COLO668 (cell line): ENCODE measurements around the gene ZFP42.
"Not testable (repeated sequence)": the region's sequence is repeated elsewhere in the genome, so short reads cannot be mapped to it uniquely, and the experiment has no call there.

ENCODE experiments used
- DNase-seq: peaks from one replicate; lab custom pipeline; 2025; ENCODE audit not compliant: unreplicated experiment; lab: John Stamatoyannopoulos, UW

ZFP42 gene

DNA sequence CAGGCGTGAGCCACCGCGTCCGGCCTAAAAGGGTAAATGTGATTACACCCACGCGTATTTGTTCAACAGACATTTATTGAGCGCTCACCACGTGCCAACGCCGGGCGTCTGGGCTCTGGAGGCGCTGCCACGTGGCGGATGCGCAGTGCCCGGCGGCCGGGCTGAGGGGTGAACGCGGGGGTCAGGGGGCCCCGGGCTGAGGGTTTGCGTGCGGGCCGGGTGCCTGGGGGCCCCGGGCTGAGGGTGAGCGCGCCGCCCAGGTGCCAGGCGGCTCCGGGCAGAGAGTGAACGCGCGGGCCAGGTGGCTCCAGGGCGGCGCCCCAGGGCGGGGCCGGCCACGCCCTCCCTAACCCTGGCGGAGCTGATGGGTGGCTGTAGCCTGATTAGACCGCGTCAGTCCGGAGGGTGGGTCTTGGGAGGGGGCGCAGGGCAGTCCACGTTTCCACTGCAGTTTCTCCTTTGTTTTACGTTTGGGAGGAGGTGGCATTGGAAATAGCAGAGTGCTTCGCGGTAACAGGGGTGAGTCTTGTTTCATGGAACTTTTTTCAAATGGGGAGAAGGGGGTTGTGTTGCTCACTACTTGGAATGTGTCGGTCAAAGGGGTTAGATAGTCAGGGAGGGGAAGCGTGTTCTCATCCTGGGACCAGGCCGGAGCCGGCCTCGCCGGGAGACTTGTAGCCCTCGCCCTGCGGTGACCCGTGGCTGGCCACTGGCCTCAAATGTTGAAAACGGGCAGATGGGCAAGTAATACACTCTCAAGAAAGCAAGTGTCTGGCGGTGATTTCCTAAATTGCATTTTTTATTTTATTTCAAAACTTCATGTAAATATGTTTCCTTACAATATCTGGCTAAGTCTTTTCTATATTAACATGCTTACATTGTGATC lies at the start of gene ZFP42:
ZFP42 (plus strand) TSS at position 450 of the 886 bp plus-strand sequence. CDS start 7,037 bp downstream, outside the sequence.
- DNase-seq = no peak

DNA sequence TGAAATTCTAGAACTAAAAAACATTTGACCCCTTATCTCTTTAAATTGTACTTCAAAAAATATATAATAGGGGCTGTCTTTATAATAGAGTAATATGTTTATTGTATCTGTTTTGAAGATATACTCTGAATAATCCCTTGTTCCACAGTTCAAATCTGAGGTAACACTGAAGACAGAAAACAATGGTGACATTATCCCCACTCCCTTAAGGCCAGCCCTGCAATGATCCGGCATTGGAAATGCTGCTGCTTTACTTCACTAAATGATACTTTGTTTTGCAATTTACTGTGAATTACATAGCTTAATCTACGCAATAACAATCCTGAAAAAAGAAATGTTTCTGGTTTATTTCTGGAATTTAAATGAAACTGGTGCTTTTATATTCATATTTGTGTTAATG lies 34.4 kb upstream of the ZFP42 start:
- no peak for DNase-seq

- DNase-seq = no peak
Measured at GRCh38 chr4:187961961-187962360, 33.6 kb upstream of the ZFP42 start.

- no peak for DNase-seq
Measured at GRCh38 chr4:187962926-187963325, 32.6 kb upstream of the ZFP42 start.

GRCh38 chr4:187965726-187966125 lies 29.8 kb upstream of the ZFP42 start:
- DNase-seq = no peak

- no peak for DNase-seq
Measured at GRCh38 chr4:187972135-187972534, 23.4 kb upstream of the ZFP42 start.

GRCh38 chr4:187983746-187984145 lies 11.8 kb upstream of the ZFP42 start:
- DNase-seq = no peak

GRCh38 chr4:187992971-187993370 lies 2.6 kb upstream of the ZFP42 start:
- no peak for DNase-seq

GRCh38 chr4:187993827-187994226 lies 1.7 kb upstream of the ZFP42 start:
- DNase-seq = no peak

- no peak for DNase-seq
Measured at GRCh38 chr4:187996502-187997177, 1.1 kb downstream of the ZFP42 start.

GRCh38 chr4:187997991-187998390 lies 2.4 kb downstream of the ZFP42 start:
- DNase-seq = not testable (repeated sequence)

DNA sequence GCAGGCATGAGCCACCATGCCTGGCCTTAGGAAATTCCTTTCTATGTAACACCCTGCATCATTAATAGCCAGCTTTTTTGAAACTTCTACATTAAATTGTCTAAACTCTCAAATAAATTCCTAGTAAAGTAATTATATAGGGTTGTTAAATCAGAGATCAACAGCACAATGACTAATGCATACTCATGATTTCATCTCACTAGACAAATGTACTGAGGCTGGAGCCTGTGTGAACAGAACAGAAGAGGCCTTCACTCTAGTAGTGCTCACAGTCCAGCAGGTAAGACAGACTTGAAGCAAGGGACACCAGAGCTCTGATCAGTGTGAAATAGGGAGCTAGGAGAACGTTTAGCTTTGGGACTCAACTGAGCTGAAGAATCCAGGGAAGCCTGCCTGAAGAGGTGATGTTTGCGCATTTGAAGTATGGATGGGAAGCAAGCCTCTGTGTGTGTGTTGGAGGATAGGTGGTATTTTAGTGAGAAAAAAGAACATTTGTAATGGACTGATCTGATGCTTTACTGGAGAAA lies 3.9 kb downstream of the ZFP42 start:
- DNase-seq = no peak

DNA sequence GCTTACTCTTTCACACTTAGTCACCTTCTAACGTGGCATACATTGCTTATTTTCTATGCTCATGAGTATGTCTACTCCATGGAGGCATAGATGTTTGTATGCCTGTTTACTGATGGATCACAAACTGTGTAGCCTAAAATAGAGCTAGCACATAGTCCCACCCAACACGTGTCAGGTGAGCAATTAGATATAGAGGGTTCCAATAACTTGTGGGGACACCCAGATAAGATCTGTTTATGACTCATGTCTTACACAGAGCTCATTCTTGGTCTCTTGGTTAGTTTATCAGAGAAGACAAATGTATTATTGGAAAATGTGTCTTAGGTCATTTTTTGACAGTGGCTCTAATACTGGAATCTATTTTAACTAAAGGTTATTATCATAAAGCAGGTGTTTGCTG lies 6.8 kb downstream of the ZFP42 start:
- DNase-seq = no peak

DNA sequence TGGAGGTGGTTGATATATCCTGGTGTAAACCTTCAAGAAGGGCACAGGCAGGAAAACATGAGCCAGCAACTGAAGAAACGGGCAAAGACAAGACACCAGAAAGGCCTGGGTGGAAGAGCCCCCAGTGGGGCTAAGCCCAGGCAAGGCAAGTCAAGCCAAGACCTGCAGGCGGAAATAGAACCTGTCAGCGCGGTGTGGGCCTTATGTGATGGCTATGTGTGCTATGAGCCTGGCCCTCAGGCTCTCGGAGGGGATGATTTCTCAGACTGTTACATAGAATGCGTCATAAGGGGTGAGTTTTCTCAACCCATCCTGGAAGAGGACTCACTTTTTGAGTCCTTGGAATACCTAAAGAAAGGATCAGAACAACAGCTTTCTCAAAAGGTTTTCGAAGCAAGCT lies 7.2 kb downstream of the ZFP42 start:
- DNase-seq = no peak

GRCh38 chr4:188005561-188005960 lies 10.0 kb downstream of the ZFP42 start:
- DNase-seq = no peak

- DNase-seq = no peak
Measured at GRCh38 chr4:188006285-188006848, 10.8 kb downstream of the ZFP42 start.

- DNase-seq = peak; percentile 15
Measured at GRCh38 chr4:188008377-188008776, 12.8 kb downstream of the ZFP42 start.

GRCh38 chr4:188012426-188012945 lies 16.9 kb downstream of the ZFP42 start:
- DNase-seq = no peak

DNA sequence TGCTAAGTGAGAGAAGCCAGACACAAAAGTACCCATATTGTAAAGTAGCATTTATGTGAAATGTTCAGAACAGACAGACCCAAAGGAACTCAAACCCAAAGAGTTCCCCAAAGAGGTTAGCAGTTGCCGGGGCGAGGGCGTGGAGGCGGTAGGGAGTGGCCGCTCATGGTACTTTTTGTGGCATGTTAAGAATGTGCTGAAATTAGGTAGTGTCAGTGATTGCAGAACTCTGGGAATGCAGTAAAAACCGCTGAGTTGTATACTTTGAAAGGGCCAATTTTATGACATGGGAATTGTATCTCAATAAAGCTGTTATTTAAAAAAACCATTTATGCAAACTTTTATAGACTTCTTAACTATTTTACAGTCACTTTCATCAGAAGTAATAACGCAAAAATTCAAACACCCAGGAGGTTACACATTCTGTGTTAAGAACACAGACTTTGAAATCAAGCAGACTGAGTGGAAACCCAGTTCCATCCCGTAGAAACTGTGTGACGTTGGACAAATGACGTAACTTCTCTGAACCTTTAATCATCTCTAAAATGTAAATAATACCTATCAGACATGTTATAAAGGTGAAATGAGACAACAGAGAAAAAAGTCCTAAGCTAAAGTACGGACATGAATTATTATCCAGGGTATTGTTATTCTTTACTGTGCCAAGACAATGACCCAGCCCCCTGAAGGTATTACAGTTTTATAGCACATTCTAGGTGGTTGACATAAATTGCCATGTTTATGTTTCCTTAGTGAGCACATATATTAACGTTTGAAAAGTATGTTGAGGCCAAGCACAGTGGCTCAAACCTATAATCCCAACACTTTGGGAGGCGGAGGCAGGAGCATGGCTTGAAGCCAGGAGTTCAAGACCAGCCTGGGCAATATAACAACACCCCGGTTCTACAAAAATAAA lies 19.7 kb downstream of the ZFP42 start:
- DNase-seq = no peak

DNA sequence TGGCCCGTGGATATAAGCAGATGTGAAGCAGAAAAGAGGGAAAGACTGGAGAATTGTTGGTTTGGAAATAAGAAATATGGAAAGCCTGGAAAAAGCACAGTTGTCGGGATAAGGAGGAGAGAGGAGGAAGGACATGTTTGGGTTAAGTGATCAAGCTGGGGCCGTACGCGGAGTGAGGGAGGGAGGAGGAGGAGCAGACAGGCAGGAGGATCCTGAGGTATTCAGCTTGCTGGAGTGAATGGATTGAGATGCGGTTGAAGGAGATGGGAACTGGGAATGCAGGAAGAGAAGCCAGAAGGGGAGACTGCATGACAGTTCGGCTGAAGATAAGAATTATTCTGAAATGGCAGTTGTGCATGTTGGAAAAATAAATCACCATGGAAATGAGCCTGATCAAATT lies 21.2 kb downstream of the ZFP42 start:
- DNase-seq = no peak
